ENCODE results near the gene EFTUD2.

EFTUD2 gene

DNA sequence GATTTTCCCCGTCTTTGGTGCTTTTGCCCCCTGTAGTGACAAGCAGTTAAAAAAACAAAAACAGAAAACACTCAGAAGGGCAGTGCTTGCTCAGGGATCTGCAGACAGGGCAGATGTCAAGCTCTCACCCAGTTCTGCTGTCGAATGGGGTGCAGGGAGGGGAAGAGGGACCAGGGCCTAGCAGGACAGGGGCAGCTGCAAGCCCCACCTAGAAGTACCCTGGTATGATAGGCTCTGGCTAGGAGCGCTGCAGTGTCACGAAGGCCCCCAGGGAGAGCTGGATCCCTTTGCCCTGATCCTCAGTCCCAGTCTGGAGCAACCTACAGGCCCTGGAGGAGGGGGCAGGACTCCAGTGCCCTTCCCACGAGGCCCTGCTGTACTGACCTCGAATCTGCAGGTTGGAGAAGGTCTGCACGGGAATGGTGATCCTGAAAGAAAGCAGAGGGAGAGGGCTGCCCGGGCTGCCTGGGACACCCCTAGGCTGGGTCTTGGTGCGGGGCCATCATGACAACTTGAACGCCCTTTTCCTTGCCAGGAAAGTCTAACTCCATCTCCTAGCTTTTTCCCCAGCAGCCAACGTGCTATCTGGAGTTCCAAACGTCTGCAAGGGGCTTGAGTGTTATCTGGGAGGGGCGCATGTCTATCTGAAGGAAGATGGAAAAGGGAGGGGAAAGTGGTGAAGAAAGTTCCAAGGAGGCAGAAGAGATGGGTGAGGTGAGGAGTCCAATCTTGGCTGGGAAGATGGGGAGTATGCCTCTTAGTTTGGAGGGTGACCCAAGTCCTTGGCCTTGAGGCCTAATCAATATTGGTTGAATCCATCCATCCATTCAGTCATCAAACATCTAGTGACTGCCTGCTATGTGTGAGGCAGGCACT, 11.2 kb upstream of the EFTUD2 start:
- DNase-seq (ENCODE audit: low read depth in 2 of 3, low spot score in 2 of 3) = no peak

DNA sequence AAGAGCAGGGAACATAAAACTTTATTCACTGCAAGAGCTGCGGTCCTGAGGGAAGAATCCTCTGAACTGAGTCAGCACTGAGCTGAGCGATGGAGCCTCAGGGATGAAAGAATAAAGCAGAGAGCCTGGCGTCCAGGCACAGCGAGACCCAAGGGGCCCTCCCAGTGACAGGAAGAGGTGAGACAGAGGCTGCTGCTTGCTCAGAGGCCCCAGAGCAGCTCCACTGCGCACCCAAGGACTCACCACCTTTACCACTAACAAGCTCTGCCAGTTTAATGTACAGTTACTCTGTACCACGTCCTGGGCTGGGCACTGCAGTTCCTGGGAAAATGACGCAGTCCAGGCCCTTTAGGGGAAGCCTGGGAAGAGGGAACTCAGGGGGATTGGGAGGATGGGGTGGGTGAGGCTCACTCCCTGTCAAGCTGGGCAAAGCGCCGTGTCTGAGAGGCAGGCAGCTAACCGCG, 10.5 kb upstream of the EFTUD2 start:
- no peak for DNase-seq (ENCODE audit: low read depth in 2 of 3, low spot score in 2 of 3)

DNA sequence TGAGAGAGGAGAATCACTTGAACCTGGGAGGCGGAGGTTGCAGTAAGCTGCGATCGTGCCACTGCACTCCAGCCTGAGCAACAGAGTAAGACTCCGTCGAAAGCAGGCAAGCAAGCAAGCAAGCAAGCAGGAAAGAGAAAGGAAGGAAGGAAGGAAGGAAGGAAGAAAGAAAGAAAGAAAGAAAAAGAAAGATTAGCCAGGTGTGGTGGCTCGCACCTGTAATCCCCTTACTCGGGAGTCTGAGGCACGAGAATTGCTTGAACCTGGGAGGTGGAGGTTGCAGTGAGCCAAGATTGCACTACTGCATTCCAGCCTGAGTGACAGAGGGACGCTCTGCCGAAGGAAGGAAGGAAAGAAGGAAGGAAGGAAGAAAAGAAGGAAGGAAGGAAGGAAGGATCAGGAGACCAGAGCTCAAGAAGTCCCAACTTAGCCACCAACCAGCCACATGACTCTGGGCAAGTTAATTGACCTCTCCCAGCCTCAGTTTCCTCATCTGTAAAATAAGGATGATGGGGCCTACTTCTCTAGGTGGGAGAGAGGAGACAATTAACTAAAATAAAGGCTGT, 9.6 kb upstream of the EFTUD2 start:
- DNase-seq (ENCODE audit: low read depth in 2 of 3, low spot score in 2 of 3) = no peak

DNA sequence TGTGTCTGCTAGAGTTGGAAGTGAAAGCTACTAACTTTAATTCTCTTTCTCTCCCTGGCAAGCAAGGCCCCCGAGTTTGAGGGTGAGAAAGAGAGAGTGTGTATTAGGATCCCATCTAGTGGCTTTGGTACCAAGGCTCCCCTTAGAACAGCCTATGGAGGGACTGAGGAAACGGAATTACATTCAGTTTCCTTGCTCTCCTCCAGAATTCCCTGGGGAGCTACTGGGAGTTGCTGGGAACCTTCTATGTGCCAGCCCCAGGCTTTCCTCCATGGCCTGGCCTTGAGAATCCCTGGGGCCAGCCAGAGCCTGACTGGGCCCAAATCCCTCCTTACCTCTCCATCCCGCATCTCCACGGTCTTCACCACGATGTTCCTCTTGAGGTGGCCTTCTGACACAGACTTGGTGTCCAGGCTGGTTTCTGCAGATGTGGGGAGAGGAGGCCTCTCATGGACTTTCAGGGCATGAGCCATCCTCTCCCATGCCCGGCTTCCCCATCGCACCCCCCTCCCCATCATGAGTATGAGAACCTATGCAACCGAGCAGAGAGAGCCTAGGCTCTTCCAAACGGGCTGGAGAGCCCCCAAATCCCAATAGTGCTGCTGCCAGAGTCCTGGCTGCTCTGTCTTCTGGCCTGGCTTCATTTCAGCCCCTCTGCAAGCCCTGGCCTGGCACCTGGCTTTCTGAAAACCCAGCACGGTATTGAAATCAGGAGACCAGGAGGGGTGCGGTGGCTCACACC, 8.7 kb upstream of the EFTUD2 start:
- DNase-seq (ENCODE audit: low read depth in 2 of 3, low spot score in 2 of 3) = no peak

DNA sequence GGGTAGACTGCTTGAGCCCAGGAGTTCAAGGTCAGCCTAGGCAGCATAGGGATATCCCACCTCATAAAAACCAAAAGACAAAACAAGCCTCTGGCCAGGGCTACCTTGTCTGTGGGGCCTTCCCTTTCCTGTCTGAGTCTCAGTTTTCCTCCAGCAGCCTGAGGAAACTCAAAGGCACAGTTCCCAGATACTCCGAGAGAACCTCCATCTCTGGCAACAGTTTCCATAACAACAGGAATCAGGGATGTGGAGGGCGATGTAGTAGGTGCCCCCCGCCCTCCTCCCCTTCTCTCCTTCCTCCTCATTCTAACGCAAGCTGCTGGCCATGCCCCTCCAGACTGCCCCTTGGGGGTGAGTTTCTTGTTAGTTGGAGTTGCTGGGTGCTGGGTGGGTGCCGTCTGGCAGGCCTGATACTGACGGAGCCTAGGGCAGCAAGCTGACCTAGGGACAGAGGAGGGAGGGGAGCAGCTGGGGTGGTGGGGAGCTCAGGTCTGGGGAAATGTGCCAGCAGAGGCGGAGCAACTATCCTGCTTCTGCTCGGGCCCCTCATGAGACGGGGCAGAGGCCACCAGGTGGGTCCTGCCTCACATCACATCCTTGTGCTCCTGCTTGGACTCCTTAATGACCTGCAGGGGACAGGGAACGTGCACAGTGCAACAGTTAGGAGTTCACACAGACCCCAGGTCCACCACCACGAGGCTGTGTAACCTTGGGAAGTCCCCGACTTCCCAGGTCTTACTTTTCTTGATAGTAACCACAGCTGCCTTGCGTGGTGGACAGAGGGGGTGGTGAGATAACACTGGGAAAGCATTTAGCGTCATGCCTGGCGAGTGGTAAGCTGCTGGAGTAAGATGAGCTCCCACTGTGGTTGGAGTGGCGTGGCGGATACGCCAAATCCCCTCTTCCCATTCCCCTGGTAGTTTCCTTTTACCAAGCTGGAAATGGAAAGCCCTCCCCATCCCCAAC, 7.8 kb upstream of the EFTUD2 start:
- DNase-seq (ENCODE audit: low read depth in 2 of 3, low spot score in 2 of 3) = no peak

DNA sequence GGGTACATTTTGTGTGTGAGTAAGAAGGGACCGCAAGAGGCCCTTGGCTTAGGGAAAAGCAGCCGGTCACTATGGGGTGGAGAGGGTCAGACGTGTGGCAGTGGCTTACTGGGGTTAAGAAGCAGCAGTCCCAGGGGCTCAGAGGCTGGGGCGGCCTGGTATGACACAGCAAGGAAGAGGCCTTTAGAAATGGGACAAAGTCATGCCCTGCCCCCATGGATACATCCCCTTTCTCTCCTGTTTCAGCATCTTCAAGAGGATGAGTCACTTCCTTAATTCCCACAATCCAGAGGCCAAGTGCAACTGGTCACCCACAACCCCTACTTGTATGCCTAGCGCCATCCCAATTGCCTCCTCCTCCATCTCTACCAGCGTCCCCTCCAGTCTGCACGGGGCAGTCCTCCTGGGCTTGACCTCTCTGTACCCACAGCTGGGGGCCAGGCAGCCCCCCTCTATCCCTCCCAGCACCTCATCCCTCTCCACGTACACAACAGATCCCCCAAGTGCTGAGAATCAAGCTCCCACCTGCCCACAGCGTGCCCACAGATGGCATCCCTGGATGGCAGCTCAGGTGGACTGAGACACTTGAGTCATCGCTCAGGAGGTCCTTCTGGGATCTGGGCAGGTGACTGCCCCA, 6.9 kb upstream of the EFTUD2 start:
- no peak for DNase-seq (ENCODE audit: low read depth in 2 of 3, low spot score in 2 of 3)

DNA sequence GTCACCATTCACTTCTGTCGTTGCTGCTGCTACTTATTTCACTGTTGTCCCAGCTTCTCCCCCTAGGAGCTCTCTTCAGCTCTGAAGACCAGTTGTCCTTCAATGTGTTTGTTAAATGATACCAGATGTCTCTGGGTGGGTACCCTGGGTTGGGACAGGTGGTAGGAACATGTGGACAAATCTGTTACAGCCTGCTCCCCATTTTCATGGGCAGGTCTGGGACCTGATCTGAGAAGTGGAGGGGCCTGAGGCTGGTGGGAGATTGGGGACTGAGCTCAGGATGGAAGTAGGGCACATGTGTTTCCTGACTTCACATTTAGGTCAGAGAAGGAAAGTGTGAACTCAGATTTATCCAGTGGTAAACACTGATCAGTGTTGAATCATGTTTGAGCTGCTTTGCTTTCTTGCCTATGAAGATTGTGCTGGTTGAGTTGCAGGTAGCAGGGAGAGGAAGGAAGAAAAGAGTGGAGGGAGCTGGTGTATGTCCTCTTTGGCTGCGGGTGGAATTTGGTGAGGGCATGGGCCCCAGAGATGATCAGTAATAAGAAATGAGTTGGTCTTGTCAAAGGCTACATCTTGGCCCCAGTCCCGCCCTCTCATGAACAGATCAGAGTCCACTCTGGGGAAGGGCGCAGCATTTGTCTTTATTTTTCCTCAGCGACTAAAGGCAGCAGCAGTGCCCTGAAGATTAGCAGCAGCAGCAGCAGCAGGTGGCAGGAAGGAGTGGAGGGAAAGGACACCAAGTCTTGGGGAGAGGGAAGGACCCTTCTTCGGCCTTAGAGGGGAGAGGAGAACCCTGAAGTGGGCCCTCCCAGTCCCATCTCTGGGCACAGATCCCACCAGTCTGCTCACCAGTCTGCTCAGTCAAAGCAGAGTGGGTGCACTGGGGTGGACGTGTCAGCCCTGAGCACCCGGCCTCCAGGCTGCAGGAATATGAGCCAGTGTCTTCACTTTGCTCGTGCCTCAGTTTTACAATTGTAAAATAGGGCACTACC, 6.1 kb upstream of the EFTUD2 start:
- DNase-seq (ENCODE audit: low read depth in 2 of 3, low spot score in 2 of 3) = no peak

DNA sequence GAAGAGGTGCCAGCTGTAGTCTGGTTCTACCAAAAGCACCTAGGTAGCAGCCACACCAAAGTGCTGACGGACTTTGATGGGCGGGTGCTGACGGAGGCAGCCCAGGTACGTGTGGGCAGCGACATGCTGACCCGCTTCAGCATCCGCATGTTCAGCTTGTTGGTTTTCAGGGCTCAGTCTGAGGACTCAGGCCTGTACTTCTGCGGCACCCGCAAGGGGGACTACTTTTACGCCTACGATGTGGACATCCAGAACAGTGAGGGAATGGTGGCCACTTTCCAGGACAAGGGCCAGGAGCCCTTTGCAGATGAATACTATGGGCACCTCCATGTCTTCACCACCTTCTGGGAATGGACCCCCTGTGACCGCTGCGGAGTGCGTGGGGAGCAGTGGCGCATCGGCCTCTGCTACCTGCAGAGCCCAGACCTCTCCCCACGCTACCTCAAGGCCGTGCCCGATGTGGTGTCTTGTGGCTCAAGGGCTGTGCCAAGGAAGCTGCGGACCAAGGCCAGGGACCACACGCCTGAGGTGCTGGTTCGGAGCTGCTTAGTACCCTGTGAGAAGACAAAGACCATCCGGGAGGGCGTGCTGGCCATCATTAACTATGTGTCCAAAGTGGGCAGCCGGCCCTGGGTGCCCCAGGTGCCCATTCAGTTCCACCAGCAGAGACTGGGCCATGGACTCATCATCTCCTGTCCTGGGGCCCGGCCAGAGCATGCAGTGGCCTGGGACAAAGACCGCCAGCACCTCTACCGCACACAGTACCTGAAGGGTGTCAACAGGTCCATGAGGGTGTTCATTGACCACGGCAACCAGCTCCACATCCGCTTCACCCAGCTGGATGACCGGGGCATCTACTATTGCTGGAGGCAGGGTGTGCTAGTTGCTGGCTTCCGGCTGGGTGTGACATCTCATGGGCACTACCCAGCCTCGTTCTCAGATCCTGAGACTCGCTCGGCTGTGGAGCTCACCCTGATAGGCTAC, 5.0 kb upstream of the EFTUD2 start:
- no peak for DNase-seq (ENCODE audit: low read depth in 2 of 3, low spot score in 2 of 3)

DNA sequence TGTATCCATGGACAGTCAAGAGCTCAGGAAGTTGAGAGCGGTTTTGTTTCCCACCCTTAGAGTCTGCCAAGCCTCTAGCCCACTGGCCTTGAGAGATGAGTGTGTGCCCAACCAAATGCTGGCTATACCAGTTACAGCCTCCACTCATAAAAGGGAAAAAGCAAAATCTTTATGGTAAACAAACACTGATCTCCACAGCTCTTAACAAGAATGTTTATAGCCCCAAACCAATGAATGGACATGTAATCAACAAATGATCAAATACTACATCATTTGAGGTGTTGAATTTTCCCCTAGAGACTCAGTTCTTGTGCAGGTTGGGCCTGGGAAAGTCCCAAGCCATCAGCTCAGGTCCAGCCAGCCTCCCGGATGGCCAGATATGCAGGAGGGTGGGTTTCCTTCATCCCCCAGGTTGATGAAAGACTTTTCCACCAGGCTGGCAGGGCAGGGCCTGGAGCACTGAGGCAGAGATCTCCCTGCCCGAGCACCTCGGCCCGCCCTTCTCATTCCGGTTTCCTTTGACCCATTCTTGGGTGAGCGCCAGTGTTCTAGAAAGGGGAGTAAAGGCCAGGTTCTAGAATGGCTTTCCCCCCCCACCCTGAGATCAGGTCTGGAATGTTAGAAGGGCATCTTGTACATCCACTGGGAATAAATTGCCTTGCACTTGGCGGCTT, 3.9 kb upstream of the EFTUD2 start:
- DNase-seq (ENCODE audit: low read depth in 2 of 3, low spot score in 2 of 3) = no peak

DNA sequence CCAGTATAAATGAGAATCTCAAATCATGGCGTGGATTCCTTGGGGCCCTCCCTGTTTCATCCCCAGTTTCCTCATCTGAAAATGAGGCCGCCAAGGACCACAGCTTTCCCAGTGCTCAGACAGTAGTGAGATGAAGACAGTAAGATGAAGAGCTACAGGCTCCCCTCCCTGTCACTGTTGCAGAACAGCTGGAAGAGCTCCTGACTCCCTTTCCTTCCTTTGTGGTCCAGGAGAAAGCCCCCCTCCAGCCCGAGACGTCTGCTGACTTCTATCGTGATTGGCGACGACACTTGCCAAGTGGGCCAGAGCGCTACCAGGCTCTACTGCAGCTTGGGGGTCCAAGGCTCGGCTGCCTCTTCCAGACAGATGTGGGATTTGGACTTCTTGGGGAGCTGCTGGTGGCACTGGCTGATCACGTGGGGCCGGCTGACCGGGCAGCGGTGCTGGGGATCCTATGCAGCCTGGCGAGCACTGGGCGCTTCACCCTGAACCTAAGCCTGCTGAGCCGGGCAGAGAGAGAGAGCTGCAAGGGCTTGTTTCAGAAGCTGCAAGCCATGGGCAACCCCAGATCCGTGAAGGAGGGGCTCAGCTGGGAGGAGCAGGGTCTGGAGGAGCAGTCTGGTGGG, 3.0 kb upstream of the EFTUD2 start:
- no peak for DNase-seq (ENCODE audit: low read depth in 2 of 3, low spot score in 2 of 3)

DNA sequence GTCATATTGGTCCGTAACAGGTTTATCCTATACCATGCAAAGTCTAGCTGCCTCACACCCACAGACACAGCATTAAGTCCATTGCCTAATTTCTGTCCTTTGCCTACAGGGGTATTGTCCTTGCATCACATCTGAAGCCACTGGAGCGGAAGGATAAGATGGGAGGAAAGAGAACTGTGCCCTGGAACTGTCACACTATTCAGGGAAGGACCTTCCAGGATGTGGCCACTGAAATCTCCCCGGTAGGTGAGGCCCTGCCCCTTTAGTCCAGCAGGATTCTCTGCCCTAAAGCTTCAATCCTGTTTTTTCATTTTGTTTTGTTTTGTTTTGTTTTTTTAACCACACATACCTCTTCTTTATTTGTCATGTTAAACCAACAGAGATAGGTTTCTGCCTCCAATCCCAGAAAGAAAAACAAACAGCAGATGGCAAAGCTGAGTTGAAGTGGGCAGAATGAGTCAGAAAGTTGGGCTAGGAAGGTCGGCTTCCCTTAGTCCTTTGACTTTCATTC, 2.2 kb upstream of the EFTUD2 start:
- no peak for DNase-seq (ENCODE audit: low read depth in 2 of 3, low spot score in 2 of 3)

DNA sequence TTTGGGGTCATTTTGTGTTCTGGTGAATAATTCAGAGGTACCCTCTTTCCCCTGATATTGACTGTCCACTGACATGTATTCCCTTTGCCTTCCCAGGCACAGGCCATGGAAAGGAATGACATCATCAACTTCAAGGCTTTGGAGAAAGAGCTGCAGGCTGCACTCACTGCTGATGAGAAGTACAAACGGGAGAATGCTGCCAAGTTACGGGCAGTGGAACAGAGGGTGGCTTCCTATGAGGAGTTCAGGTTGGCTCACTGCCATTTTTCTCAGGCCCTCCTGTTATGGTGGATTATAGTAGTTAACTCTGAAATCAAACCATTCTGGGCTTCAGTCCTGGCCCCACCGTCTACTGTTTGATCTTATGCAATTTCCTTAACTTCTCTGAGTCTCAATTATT, 1.6 kb upstream of the EFTUD2 start:
- DNase-seq (ENCODE audit: low read depth in 2 of 3, low spot score in 2 of 3) = no peak

DNA sequence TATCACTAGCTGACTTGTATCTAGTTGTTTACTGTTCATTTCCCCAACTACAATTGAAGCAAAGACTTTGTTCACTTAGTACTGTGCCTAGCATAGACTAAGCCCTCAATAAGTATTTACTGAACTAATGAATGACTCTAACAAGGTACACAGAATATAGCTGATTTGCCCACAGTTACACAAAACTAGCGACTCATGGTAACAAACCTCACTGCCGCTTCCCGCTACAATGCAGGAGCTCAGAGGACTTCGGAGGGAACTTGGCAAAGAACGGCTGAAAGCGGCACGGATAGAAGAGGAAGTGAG, 524 bp downstream of the EFTUD2 start:
- no peak for DNase-seq (ENCODE audit: low read depth in 2 of 3, low spot score in 2 of 3)

DNA sequence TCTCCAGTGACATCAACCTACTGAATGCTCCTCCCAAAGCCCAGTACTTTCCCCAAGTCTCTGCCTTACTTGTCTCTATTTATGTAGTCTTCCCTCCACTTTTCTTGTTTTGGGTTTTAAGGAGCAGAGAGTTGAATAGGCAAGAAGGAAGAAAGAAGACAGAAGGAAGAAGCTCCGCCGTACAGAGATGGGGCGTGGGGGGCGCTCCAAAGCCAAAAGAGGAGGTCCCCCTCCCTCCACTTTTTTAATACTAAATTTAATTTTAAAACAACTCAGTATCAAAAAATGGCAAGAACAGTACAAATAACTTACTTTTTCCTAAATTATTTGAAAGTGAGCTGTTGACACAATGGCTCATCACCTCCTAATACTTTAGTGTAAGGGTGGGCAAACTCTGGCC, 4.6 kb downstream of the EFTUD2 start:
- DNase-seq (ENCODE audit: low read depth in 2 of 3, low spot score in 2 of 3) = no peak

DNA sequence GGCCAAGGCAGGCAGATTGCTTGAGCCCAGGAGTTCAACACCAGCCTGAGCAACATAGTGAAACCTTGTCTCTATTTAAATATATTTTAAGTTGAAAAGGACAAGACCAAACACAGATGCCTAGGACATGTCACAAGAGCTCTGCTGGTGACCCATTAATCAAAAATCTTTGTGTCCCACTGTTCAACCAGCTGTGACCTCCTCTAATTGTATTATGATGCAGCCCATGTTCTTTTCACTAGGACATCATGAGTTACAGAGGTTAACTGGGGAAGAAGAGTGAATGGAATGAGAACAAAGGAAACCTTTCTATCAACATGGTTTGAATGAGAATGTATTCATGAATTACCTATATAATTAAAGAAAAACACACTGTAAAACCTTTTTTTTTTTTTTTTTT, 7.0 kb downstream of the EFTUD2 start:
- no peak for DNase-seq (ENCODE audit: low read depth in 2 of 3, low spot score in 2 of 3)

DNA sequence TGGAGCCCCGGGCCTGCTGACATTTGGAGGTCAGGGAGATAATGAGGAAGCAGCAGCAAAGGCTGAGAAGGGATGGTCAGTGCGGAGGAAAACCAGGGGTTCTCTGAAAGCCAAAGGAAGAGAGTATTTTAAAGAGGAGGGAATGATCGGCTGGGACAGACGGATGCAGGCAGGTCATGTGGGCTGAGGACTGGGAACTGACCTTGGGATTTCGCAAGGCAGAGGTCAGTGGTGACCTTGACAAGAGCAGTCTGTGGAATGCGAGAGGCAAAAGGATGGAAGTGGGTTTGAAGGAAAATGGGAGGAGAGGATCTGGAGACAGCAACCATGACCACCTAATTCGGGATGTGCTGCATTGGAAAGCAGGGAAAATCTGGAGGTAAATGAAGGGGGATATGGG, 10.2 kb downstream of the EFTUD2 start:
- no peak for DNase-seq (ENCODE audit: low read depth in 2 of 3, low spot score in 2 of 3)
